ENCODE measurements around the gene EML1.

- TF ChIP-seq CTCF (IDR thresholded peaks at IDR 0.05) (no peak), ZFX (IDR thresholded peaks at IDR 0.05; ENCODE audit: borderline replicate concordance) (no peak)
Observed at GRCh38 chr14:99797231-99797630, 4.0 kb downstream of the EML1 start.

Measured in 22Rv1 (cell line).